ENCODE data around the gene WDR38.

GRCh38 chr9:124810663-124811355 is 42.5 kb upstream of the WDR38 start:
- no peak for TF ChIP-seq EZH2 (IDR thresholded peaks at IDR 0.05)
- TF ChIP-seq POLR2AphosphoS5 (IDR thresholded peaks at IDR 0.05; ENCODE audit: borderline replicate concordance, low read depth, low read length): no peak

Data from SK-N-MC (cell line).